Natural killer cell (primary cell): ENCODE measurements around the gene UMPS. TPM values are rescaled to one million over a fixed set of nuclear protein-coding genes. Genes with fewer than 3 reads are reported as not detected.

Experiments used
- ATAC-seq, 3 donors: fragments of 150-1000 bp in 2 of 3; fragments of 200-7000 bp in 1 of 3; cut with Tn5 transposase; 1 replicate in 1 of 3; 2 replicates in 2 of 3; pipeline ENCODE4 v1.10.0; 2021; ENCODE audit warnings: mild to moderate bottlenecking in 2 of 3, moderate library complexity in 2 of 3
- DNase-seq, 2 donors: peaks; one replicate each; pipeline versions ENCODE4 v3.0.0 to v3.0.0-alpha.2; 2013 to 2021; ENCODE audit warnings: mixed read lengths in 1 of 2
- H3K27ac ChIP-seq: one replicate; pipeline ENCODE4 v1.5.1; 2013; ENCODE audit warnings: mild to moderate bottlenecking, low read length
- H3K27me3 ChIP-seq: one replicate; pipeline ENCODE4 v1.6.1; 2013; ENCODE audit warnings: low read length; ENCODE audit not compliant: control insufficient read depth, insufficient read depth
- H3K36me3 ChIP-seq: one replicate; pipeline ENCODE4 v1.6.1; 2013; ENCODE audit warnings: low read length; ENCODE audit not compliant: control insufficient read depth, insufficient read depth
- H3K4me1 ChIP-seq: one replicate; pipeline ENCODE4 v1.6.1; 2013; ENCODE audit warnings: low read length; ENCODE audit not compliant: control insufficient read depth, insufficient read depth
- H3K4me3 ChIP-seq: one replicate; pipeline ENCODE4 v1.5.1; 2013; ENCODE audit warnings: low read length
- H3K9me3 ChIP-seq: one replicate; pipeline ENCODE4 v1.6.1; 2013; ENCODE audit warnings: low read length; ENCODE audit not compliant: control insufficient read depth, insufficient read depth
- H3K27ac Mint-ChIP-seq, 2 donors: one replicate each; pipeline ENCODE4 v1.8.0; 2022; ENCODE audit warnings: mild to moderate bottlenecking in 2 of 2, mixed read lengths in 2 of 2, moderate library complexity in 1 of 2
- H3K27me3 Mint-ChIP-seq, 2 donors: one replicate each; pipeline ENCODE4 v1.8.0; 2022; ENCODE audit warnings: low read depth in 2 of 2, mixed read lengths in 2 of 2
- H3K36me3 Mint-ChIP-seq: one replicate; pipeline ENCODE4 v1.8.0; 2022; ENCODE audit warnings: mixed read lengths
- H3K4me1 Mint-ChIP-seq, 2 donors: one replicate each; pipeline ENCODE4 v1.8.0; 2022; ENCODE audit warnings: mixed read lengths in 2 of 2
- H3K4me3 Mint-ChIP-seq: one replicate; pipeline ENCODE4 v1.8.0; 2022; ENCODE audit warnings: mild to moderate bottlenecking, moderate library complexity, mixed read lengths
- H3K9me3 Mint-ChIP-seq, 2 donors: one replicate each; pipeline ENCODE4 v1.8.0; 2022; ENCODE audit warnings: mixed read lengths in 2 of 2
- WGBS: methylation state at CpG from one replicate; pipeline ENCODE4 v1.1.7; 2013; ENCODE audit warnings: missing lambda C conversion rate; ENCODE audit not compliant: insufficient coverage; 5-methylcytosine and 5-hydroxymethylcytosine counted together
- intact Hi-C: fragments of 100-400 bp; cut with micrococcal nuclease; formaldehyde crosslinking; loops from one replicate; pipeline ENCODE4 v1.14.2; 2022
- total RNA-seq, 4 donors: library from RNA; stranded (reverse); fragments of 120-200 nt in 1 of 4; gene quantifications; one replicate each; pipeline versions ENCODE4 v1.2.3 to v1.2.4, GENCODE V29; 2013 to 2022
- TF ChIP-seq, protein P1 (sequence below): fragments of 200-600 bp; IDR thresholded peaks from one replicate; pipeline ENCODE4 v1.8.0; 2022; ENCODE audit warnings: antibody characterized with exemption

Gene UMPS
- total RNA-seq, 3 donors from 2014 or later (not counting 1 experiment from before 2014, with no cell fraction given), result 9.1 to 21.2 (median 12.2) TPM

GRCh38 chr3:124773351-124774326, 43.4 kb downstream of the UMPS start:
- Mint-ChIP-seq H3K27ac (no peak overlapping the region), H3K4me3 (no peak overlapping the region), H3K4me1 (peaks cover 5% of the 10 kb centered on the region in 2 donors), H3K9me3 (no peaks in the 10 kb centered on the region), H3K27me3 (peaks cover 9 to 16% of the 10 kb centered on the region in 2 donors), H3K36me3 (no peaks in the 10 kb centered on the region)
- H3K9me3 ChIP-seq, result no peaks in the 10 kb centered on the region
- ATAC-seq (no peak), DNase-seq (no peak)
- intact Hi-C loops, result no loop called here
- no peak overlapping the region for H3K4me3 ChIP-seq
- H3K27ac ChIP-seq, result no peak overlapping the region
- TF ChIP-seq, protein P1, sequence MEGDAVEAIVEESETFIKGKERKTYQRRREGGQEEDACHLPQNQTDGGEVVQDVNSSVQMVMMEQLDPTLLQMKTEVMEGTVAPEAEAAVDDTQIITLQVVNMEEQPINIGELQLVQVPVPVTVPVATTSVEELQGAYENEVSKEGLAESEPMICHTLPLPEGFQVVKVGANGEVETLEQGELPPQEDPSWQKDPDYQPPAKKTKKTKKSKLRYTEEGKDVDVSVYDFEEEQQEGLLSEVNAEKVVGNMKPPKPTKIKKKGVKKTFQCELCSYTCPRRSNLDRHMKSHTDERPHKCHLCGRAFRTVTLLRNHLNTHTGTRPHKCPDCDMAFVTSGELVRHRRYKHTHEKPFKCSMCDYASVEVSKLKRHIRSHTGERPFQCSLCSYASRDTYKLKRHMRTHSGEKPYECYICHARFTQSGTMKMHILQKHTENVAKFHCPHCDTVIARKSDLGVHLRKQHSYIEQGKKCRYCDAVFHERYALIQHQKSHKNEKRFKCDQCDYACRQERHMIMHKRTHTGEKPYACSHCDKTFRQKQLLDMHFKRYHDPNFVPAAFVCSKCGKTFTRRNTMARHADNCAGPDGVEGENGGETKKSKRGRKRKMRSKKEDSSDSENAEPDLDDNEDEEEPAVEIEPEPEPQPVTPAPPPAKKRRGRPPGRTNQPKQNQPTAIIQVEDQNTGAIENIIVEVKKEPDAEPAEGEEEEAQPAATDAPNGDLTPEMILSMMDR, result no peak
- H3K4me1 ChIP-seq, result no peaks in the 10 kb centered on the region
- H3K36me3 ChIP-seq, result no peaks in the 10 kb centered on the region
- WGBS, result 90% methylated on average over 17 of the region's 17 CpGs
- no peaks in the 10 kb centered on the region for H3K27me3 ChIP-seq

DNA sequence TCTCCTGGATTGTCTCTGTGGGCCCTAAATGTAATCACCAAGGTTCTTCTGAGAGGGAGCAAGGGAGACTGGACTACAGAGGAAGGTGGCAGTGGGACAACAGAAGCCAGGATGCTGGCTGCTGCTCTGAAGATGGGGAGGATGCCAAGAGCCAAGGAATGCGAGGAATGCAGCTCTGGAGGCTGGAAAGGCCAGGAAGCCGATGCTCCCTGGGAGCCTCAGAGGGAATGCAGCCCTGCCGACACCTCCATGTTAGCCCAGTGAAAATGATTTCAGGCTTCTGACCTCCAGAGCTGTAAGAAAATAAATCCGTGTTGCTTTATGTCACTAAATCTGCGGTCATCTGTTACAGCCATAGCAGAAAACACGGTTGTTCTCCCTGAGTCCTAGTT, 44.1 kb downstream of the UMPS start:
- H3K27ac ChIP-seq, result no peak overlapping the region
- no peak overlapping the region for H3K4me3 Mint-ChIP-seq

GRCh38 chr3:124774841-124775402, 44.7 kb downstream of the UMPS start:
- Mint-ChIP-seq H3K27ac (no peak overlapping the region), H3K36me3 (no peaks in the 10 kb centered on the region), H3K4me3 (no peak overlapping the region), H3K27me3 (peaks cover 10 to 16% of the 10 kb centered on the region in 2 donors), H3K9me3 (no peaks in the 10 kb centered on the region), H3K4me1 (peaks cover 5 to 10% of the 10 kb centered on the region in 2 donors)
- 86% methylated on average over 7 of the region's 7 CpGs for WGBS
- DNase-seq (no peak), ATAC-seq (no peak)
- H3K9me3 ChIP-seq, result no peaks in the 10 kb centered on the region
- H3K4me3 ChIP-seq, result no peak overlapping the region
- H3K4me1 ChIP-seq, result no peaks in the 10 kb centered on the region
- no peaks in the 10 kb centered on the region for H3K27me3 ChIP-seq
- H3K27ac ChIP-seq, result no peak overlapping the region
- H3K36me3 ChIP-seq, result no peaks in the 10 kb centered on the region
- intact Hi-C loops, result no loop called here
- TF ChIP-seq, protein P1, result no peak

More for the DNA sequence above, 44.1 kb downstream of the UMPS start:
- WGBS, result 85% methylated on average over 6 of the region's 6 CpGs
- Mint-ChIP-seq H3K36me3 (no peaks in the 10 kb centered on the region), H3K27me3 (peaks cover 10 to 16% of the 10 kb centered on the region in 2 donors), H3K27ac (no peak overlapping the region), H3K9me3 (no peaks in the 10 kb centered on the region), H3K4me1 (peaks cover 5 to 10% of the 10 kb centered on the region in 2 donors)
- no peaks in the 10 kb centered on the region for H3K36me3 ChIP-seq
- no peaks in the 10 kb centered on the region for H3K4me1 ChIP-seq
- H3K4me3 ChIP-seq, result no peak overlapping the region
- TF ChIP-seq, protein P1, result no peak
- H3K27me3 ChIP-seq, result no peaks in the 10 kb centered on the region
- DNase-seq (no peak), ATAC-seq (no peak)
- intact Hi-C loops, result no loop called here
- H3K9me3 ChIP-seq, result no peaks in the 10 kb centered on the region
